Activated CD4-positive, alpha-beta T cell treated with anti-CD3 and anti-CD28 coated beads, Interleukin-2, amount 50 U/mL, for 16 hours (primary cell): ENCODE data around the gene TRAPPC11.
"Not testable (repeated sequence)": the region's sequence is repeated elsewhere in the genome, so short reads cannot be mapped to it uniquely, and the experiment has no call there.

Experiments used
- DNase-seq: peaks from one replicate; pipeline ENCODE4 v3.0.0-alpha.2; 2020

Gene TRAPPC11

GRCh38 chr4:183722731-183723560, 63.9 kb downstream of the TRAPPC11 start:
- DNase-seq, result peak; percentile 47

GRCh38 chr4:183723561-183724228, 64.6 kb downstream of the TRAPPC11 start:
- DNase-seq, result no peak

- not testable (repeated sequence) for DNase-seq
These were observed 66.5 kb downstream of the TRAPPC11 start for GRCh38 chr4:183725585-183725984.

GRCh38 chr4:183727482-183727881, 68.4 kb downstream of the TRAPPC11 start:
- no peak for DNase-seq

- no peak for DNase-seq
These were observed 69.4 kb downstream of the TRAPPC11 start for GRCh38 chr4:183728223-183729068.

GRCh38 chr4:183729069-183729406, 69.9 kb downstream of the TRAPPC11 start:
- DNase-seq, result no peak

GRCh38 chr4:183729430-183730328, 70.6 kb downstream of the TRAPPC11 start:
- no peak for DNase-seq

GRCh38 chr4:183732296-183732695, 73.2 kb downstream of the TRAPPC11 start:
- no peak for DNase-seq

GRCh38 chr4:183733181-183733580, 74.1 kb downstream of the TRAPPC11 start:
- DNase-seq, result no peak

GRCh38 chr4:183738081-183738673, 79.1 kb downstream of the TRAPPC11 start:
- DNase-seq, result no peak

- no peak for DNase-seq
These were observed 79.9 kb downstream of the TRAPPC11 start for GRCh38 chr4:183738961-183739360.

- DNase-seq, result no peak
These were observed 87.5 kb downstream of the TRAPPC11 start for GRCh38 chr4:183746305-183747229.

- no peak for DNase-seq
These were observed 88.3 kb downstream of the TRAPPC11 start for GRCh38 chr4:183747380-183747779.

- no peak for DNase-seq
These were observed 89.0 kb downstream of the TRAPPC11 start for GRCh38 chr4:183747931-183748670.

- DNase-seq, result no peak
These were observed 92.0 kb downstream of the TRAPPC11 start for GRCh38 chr4:183751106-183751505.

GRCh38 chr4:183755596-183755995, 96.5 kb downstream of the TRAPPC11 start:
- DNase-seq, result no peak

- no peak for DNase-seq
These were observed 98.0 kb downstream of the TRAPPC11 start for GRCh38 chr4:183757060-183757459.

GRCh38 chr4:183758061-183758757, 99.1 kb downstream of the TRAPPC11 start:
- DNase-seq, result no peak

GRCh38 chr4:183758758-183759447, 99.8 kb downstream of the TRAPPC11 start:
- no peak for DNase-seq
